IPS DF 4.7 (cell line): ENCODE data around the gene MAP3K3.

Experiments used
- DNase-seq: peaks from one replicate; pipeline ENCODE4 v3.0.0-alpha.2; 2013; ENCODE audit warnings: low spot score; ENCODE audit errors: extremely low read depth

Gene MAP3K3

DNA sequence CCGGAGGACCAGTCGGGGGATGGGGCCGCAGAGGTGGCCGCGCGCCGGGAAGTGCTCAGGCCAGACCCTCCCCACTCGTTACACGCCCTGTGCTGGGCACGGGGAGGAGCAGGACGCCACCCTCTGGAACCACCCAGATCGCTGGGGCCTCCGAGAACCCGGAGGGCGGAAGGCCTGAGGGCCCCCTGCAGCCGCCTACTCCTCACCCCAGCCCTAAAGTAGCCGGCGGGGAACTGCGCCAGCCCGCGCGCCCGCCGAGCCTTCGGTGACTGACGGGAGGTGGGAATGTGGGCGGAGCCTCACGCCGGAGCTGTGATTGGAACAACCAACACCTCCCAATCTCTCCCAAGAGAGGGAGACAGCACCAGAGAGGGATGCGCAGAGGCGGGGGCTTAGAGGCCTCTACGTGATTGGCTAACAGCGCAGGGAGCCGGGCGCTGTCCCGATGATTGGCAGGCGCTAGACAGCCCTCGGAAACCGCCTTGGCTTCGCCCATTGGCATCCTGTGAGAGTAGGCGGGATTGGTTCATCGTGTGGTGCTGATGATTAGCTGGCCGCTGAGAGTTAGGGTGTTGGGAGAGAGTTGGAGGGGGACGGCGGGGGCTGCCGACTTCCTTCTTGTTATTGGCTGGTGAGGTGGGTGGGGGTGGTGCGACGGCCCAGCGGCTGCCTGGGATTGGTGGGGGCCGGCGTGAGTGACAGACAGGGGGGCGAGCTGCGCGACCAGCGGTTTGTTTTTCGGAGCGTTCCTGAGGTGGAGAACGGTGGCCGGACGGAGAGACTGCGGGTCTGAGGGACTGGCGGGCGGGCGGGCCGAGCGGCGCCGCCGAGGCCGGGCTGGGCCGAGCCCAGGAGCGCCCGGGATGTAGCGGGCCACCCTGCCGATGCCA is at the start of gene MAP3K3:
Gene MAP3K3 (plus strand): TSS at position 734 of the 890 bp plus-strand sequence. CDS start 343 bp downstream, outside the sequence.
- peak; percentile 99 for DNase-seq

DNA sequence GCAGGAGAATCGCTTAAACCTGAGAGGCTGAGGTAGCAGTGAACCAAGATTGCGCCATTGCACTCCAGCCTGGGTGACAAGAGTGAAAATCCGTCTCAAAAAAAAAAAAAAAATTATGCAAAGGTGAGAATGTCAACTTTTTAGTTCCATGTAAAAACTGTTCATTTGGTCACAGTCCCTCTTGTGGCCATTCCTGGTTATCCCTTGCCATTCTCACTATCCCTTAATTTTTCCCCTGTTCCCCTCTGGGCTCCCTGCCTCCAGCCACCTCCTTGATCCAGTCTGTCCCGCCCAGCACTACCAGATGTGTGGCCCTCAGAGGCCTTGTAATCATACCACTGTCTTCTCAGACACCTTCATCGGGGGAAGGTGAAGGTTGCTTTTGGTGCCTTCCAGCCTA is 48.6 kb upstream of the MAP3K3 start:
- no peak for DNase-seq

DNA sequence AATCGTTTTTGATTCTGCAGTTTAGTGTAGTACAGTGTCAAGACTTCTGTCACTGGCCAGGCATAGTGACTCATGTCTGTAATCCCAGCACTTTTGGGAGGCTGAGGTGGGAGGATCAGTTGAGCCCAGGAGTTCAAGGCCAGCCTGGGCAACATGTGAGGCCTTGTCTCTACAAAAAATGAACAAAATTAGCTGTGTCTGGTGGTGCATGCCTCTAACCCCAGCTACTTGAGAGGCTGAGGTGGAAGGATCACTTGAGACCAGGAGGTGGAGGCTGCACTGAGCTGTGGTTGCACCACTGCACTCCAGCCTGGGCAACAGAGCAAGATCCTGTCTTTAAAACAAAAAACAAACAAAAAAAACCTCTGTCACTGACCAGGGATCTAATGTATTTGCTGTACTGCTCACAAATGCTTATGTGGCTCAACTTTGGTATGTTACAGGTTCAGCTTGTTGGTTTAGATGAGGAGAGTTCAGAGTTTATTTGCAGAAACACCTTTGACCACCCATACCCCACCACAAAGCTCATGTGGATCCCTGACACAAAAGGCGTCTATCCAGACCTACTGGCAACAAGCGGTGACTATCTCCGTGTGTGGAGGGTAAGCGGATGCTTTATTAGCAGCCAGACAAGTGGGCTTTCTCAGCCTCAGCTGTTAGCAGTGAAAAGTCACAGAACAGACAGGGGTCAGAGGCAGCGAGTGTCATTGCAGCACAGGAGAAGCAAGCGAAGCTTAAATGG is 44.0 kb upstream of the MAP3K3 start:
- no peak for DNase-seq

DNA sequence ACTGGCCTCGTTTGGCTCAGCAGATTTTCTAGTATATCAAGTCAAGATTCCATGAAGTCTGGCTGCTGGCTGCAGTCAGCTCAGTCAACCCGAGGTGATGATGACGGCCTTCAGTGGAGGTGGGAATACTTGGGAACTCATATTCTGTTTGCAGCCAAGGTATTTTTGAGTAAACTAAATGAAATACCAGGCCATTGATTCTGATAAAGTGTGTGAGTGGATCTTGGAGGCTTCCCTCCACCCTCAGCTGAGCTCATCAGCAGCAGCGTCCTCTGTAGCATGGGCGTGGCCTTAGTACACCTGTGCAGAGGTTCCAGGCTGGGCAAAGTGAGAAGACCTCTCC is 43.5 kb upstream of the MAP3K3 start:
- DNase-seq: no peak

DNA sequence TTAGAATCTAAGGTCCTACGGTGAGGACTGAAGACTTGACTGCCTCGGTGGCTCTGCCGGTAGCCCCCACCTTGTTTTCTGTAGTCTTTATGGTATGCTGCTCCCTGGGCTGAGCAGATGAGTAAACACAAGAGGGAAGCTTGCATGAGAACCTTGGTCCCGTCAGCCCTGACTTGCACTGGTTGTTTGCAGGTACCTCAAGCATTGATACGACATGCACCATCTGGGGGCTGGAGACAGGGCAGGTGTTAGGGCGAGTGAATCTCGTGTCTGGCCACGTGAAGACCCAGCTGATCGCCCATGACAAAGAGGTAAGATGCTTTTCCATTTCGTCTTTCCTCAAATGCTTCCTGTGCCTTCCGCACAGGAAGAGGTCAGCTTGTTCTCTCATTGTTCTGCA is 42.6 kb upstream of the MAP3K3 start:
- no peak for DNase-seq

DNA sequence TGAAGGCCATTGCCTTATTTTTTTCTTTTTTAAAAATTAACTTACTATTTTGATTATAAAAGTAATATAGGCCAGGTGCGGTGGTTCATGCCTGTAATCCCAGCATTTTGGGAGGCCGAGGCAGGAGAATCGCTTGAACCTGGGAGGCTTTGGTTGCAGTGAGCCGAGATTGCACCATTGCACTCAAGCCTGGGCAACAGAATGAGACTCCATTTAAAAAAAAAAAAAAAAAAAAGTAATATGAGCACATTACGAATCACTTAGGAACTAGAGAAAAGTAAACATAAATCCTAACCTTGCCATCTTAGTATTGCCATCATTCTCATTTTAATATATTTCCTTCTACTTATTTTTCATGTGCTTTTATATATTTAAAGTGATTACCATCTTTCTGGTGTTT is 34.4 kb upstream of the MAP3K3 start:
- DNase-seq: no peak

DNA sequence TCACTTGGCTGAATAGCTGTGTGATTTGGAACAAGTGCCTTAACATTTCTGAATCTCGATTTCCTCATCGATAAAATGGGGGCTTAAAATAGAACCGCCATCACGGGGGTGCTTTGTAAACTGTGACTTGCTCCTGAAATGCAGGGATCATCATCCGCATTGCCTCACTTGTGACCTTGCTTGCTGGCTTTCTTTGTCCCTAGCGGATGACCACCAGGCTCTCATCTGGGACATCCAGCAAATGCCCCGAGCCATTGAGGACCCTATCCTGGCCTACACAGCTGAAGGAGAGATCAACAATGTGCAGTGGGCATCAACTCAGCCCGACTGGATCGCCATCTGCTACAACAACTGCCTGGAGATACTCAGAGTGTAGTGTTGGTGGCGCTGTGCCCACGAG is 33.4 kb upstream of the MAP3K3 start:
- DNase-seq: no peak

DNA sequence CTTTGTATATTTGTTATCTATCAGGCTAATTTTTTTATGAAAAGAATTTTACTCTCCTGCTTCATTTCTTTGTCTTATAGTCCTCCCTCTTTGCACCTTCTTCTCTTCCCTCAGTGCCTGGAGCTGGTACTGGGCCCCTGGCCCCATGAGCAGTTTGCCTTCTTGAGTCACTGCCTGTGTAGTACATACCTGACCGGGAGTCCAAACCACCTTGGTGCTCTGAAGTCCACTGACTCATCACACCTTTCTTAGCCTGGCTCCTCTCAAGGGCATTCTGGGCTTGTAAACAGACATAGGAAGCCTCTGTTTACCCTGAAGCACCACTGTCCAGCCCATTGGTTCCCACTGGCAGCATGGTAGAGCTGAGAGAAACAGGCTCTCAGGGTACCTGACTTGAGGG is 32.6 kb upstream of the MAP3K3 start:
- no peak for DNase-seq

DNA sequence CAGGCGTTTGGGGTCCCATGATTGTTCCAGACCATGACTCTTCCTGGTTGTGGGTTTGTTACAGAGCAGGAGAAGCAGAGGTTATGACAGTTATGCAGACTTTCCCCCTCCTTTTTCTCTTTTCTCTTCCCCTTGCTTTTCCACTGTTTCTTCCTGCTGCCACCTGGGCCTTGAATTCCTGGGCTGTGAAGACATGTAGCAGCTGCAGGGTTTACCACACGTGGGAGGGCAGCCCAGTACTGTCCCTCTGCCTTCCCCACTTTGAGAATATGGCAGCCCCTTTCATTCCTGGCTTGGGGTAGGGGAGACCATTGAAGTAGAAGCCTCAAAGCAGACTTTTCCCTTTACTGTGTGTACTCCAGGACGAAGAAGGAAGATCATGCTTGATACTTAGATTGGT is 29.4 kb upstream of the MAP3K3 start:
- no peak for DNase-seq

DNA sequence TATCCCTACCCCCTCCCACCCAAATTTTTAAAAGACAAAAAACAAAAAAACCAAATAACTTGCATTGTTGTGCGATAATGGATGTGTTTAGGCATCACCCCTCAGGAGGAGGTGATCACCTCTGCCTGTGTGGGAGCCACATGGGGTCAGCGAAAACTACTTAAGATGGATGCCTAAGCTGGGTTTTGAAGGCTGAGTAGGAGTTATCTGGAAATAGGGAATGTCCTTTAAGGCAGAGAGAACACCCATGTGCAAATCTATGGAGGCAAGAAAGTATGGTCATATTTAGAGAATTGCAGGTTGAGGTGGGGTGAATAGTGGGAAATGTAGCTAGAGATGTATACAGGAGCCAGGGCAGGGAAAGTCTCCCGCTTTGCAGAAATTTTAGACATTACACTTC is 27.1 kb upstream of the MAP3K3 start:
- DNase-seq: no peak

DNA sequence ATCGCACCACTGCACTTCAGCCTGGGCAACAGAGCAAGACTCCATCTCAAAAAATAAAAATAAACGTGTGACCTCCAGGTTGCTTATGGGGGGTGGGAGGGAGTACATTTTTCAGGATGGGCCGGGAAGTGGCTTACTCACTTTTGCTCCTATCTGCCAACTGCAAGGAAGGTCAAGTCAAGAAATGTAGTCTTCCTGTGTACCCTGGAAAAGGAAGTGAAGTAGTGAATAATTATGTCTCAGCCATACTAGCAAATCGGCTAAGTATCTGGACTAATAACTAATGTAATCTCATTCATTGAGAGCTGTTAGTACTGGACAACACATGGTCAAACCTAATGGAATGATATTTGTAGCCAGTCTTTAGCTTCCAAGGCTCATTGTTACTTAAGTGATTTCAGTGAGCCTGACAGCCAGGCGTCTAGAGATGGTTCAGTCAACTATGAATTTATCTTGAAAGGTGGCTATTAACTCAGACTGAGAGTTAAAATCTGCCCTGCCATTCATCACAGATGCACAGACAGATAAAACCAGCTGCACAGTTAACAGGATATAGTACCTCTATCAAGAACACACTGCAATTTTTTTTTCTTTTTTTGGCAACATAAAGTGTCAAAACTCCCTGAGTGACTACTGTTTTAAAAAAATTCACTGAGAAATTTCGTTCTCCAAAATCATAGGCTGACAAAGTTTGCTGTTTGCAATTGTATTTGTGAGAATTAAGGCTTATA is 25.2 kb upstream of the MAP3K3 start:
- no peak for DNase-seq

DNA sequence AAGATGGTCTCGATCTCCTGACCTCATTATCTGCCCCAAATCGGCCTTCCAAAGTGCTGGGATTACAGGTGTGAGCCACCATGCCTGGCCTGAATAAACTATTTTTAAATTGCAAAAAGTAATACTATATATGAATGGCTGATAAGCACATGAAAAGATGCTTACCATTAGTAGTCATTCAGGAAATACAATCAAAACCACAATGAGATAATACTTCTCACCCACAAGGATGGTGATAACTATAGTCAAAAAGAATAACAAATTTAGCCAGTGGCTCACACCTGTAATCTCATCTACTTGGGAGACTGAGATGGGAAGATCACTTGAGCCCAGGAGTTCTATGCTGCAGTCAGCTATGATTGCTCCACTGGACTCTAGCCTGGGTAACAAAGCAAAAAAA is 23.9 kb upstream of the MAP3K3 start:
- no peak for DNase-seq

DNA sequence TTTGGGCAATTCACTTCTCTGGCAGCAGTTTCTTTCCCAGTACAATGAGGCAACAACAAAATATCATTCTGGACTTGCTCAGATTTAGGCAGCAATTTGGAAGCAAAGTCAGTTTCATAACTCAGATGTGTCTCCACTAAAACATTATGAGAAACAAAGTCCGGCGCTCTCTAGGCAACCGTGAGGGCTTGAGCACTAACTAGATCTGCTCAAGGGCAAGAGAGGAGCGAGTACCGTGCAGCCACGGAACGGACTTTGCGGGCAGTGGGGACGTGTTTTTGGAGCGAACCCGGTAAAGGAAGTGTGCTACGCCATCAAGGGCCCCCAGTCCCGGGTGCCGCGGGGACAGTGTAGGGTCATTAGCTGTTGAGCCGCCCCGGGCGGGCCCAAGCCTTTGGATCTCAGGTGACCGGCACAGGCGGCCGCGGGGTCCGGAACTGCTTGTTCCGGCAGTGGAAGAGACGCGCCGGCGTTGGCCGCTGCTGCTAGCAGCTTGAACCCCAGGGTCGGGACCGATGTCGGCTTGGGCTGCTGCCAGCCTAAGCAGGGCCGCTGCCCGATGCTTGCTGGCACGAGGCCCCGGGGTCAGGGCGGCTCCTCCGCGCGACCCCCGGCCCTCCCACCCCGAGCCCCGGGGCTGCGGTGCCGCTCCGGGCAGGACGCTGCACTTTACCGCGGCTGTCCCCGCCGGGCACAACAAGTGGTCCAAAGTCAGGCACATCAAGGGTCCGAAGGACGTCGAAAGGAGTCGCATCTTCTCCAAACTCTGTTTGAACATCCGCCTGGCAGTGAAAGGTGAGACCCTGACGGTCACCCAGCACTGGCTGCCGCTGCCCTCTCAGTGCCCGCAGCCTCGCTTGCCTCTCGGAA is 21.4 kb upstream of the MAP3K3 start, which contains the start of gene TACO1:
Gene TACO1 (plus strand): TSS at position 327 of the 870 bp plus-strand sequence. CDS start 189 bp downstream, at position 516.
- DNase-seq: peak; percentile 46

DNA sequence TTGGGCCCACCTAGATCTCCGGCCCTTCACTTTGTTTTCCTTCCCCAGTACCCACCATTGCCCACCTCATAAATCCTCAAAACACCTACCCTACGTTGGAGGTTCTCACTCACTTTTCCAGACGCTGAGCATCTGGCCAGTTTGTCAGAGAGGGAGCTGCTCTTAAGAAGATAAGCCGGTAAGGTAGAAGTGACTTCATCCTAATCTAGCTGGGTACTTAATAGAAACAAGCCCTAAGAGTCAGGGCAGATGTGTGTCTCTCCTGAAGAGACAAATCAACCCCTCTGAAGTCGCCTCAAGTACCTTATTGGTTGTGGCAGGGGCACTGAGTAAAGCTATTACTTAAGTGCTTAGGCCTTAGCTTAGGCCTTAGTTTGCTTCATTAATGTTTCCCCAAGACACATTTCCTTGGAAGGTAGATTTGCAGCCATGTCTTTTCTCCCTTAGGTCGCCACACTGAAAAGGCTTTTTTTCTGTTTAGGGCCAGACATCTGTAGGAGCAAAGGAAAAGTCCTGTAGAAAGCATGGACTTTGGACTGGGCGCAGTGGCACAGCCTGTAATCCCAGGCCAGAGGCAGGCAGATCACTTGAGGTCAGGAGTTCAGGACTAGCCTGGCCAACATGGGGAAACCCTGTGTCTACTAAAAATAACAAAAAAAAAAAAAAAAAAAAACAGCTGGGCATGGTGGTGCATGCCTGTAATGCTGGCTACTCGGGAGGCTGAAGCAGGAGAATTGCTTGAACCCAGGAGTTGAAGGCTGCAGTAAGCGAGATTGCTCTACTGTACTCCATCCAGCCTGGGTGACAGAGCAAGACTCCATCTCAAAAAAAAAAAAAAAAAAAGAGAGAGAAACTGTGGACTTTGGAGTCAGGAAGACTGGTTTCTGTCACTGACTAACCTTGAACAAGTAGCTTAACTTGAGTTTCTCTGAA is 20.5 kb upstream of the MAP3K3 start:
- DNase-seq: no peak

DNA sequence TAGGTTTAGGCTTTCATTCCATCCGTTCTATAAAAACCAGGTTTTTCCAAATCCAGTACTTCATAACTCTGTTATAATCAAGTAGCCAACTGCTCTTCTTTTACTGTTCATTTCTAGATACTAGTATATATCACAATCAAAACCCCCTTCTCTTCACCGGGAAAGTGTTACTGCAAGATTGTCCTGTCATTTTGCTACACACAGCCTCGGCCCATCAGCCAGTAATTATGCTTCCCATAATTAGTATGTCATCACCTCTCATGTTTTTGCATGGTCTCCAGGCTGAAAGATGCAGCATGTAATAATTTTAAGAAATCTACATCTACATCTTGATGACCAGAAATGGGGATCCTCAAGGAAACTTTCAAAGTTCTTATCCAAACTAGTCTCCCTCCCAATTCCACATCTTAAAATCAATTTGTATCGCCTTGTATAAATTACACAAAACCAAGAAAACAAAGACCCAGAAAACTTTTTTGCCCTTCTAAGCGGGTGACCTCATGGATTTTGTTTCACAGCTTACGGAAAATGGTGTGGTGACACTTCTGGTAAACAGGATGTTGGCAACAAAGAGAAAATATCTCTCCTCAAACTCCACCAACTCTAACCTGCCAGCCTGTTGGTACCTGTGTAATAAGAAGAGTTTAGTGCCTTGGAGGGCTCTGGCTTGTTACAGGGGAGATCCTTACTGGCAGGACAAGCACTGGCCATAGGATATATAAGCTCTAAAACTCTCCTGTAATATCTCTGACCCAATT is 12.2 kb upstream of the MAP3K3 start:
- DNase-seq: no peak

DNA sequence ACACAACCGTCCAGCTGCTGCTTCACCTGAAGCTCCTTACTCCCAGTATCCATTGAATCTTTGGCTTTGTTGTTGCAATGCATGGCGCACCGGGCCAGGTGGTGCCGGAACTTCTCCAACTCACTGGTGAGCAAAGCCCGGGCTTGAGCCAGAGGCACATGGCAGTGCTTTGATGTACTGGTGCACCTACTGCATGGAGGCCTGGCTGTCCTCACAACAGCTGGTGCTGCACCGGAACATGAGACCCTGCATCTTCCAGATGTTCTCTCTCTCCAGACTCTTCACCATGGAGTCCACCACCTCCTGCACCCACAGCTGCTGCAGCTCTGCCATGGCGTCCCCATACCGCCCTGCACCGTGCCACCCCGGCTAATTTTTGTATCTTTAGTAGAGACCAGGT is 11.4 kb upstream of the MAP3K3 start:
- DNase-seq: no peak

DNA sequence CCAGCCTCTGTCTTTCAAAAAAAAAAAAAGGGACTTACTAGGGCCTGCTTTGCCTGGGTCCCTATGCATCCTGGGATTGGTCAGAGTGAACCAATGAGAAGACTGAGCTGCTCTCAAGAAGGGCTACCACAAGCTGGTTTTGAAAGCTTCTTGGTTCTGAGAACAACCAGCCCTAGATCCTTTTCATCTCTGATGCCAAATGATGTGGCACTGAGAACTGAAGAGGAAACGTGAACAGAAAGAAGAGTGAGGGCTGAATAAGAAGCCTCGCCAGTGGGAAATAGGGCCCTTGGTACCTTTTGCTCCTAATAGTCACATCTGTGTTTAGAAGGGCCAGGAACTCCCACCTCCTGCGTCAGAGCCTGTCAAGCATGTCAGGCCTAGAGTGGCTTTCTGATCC is 10.9 kb upstream of the MAP3K3 start:
- DNase-seq: no peak

DNA sequence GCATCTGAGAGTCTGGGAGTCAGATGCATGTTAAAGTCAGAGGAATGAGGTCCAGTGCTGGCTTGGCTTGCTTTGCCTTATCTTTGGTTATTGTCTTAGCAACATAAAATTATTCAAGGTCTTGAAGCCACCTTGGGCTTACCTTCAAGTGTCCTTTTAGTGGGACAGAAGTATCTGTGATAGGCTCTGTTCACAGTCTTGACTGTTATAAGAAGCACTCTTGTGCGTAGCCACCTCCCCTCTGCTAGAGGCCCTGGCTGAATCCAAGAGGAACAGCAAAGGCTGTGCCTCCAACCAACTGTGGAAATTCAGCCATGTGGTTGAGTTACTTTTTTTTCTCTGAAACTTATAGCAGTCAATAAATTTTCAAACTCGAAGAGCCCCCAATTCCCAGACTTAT is 8.6 kb upstream of the MAP3K3 start:
- DNase-seq: no peak

DNA sequence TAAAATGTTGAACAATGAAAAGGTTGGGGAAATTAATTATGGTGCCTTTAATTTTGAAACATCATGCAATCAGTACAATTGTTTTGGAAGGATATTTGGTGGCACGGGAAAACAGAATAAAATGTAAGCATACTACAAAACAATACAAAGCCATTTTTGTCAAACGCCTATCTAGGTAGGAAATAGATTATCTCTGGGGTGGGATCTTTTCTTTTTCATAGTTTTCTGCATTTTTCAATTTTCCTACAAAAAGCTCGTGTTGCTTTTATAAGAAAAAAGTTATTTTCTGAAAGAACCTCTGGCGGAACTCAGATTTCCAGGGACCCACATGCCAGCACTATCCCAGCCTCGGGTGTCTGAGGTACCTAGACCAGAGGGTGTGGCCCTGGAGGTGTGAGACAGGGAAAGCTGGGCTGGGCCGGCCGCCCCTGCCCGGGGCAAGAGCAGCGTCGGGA is 961 bp upstream of the MAP3K3 start:
- no peak for DNase-seq
